WTC11 (cell line): ENCODE data around the gene NHERF2. TPM values are rescaled to one million over a fixed set of nuclear protein-coding genes. Genes with fewer than 3 reads are reported as not detected.
A peak's percentile ranks its signal among the peaks of the same experiment; 100 is the strongest.

Experiments used
- ATAC-seq: fragments of 200-7000 bp; cut with Tn5 transposase; 2 replicates; pipeline ENCODE4 v1.10.0; 2021; ENCODE audit warnings: mild to moderate bottlenecking, moderate library complexity
- CTCF ChIA-PET: fragments of 300-600 bp; sonication (Branson Sonifier 250); formaldehyde crosslinking; loops from one replicate; lab custom pipeline; 2021; ENCODE audit warnings: antibody characterized with exemption; lab: Charles Lee
- POLR2A ChIA-PET: fragments of 350-600 bp; sonication (Branson Sonifier 250); formaldehyde crosslinking; loops from one replicate; lab custom pipeline; 2021; ENCODE audit warnings: antibody characterized with exemption; lab: Charles Lee
- DNase-seq: peaks from one replicate; pipeline ENCODE4 v3.0.0; 2021; ENCODE audit warnings: low spot score
- H3K27ac Mint-ChIP-seq: 2 replicates; pipeline ENCODE4 v1.8.0; 2021; ENCODE audit warnings: mixed read lengths
- H3K27me3 Mint-ChIP-seq: 2 replicates; pipeline ENCODE4 v1.8.0; 2021; ENCODE audit warnings: low read depth, mild to moderate bottlenecking, moderate library complexity, mixed read lengths
- H3K36me3 Mint-ChIP-seq: 2 replicates; pipeline ENCODE4 v1.8.0; 2021; ENCODE audit warnings: mixed read lengths
- H3K4me1 Mint-ChIP-seq: 2 replicates; pipeline ENCODE4 v1.8.0; 2022; ENCODE audit warnings: mixed read lengths
- H3K4me3 Mint-ChIP-seq: 2 replicates; pipeline ENCODE4 v1.8.0; 2021; ENCODE audit warnings: mild to moderate bottlenecking, moderate library complexity, mixed read lengths
- H3K9me3 Mint-ChIP-seq: 2 replicates; pipeline ENCODE4 v1.8.0; 2021; ENCODE audit warnings: mixed read lengths
- E2F4 ChIP-seq: sonication (generic); formaldehyde crosslinking; IDR thresholded peaks from 2 replicates; pipeline ENCODE4 v1.8.1; 2022; ENCODE audit warnings: low read depth, mild to moderate bottlenecking, moderate library complexity, missing genetic modification reagents, borderline replicate concordance
- EMX1 ChIP-seq: fragments of 250-450 bp; sonication (Bioruptor Pico); IDR thresholded peaks from 2 replicates; pipeline ENCODE4 v1.8.0; 2021; ENCODE audit warnings: mild to moderate bottlenecking
- FOXK1 ChIP-seq: sonication (generic); formaldehyde crosslinking; IDR thresholded peaks from 2 replicates; pipeline ENCODE4 v1.8.0; 2022; ENCODE audit warnings: mild to moderate bottlenecking, moderate library complexity, missing genetic modification reagents
- GABPB1 ChIP-seq: sonication (generic); formaldehyde crosslinking; IDR thresholded peaks from 2 replicates; pipeline ENCODE4 v1.8.1; 2023; ENCODE audit warnings: mild to moderate bottlenecking, missing genetic modification reagents
- HMGA2 ChIP-seq: fragments of 250-450 bp; sonication (Bioruptor Pico); IDR thresholded peaks from 2 replicates; pipeline ENCODE4 v1.4.0; 2021; ENCODE audit warnings: mild to moderate bottlenecking, moderate library complexity
- MAX ChIP-seq: sonication (generic); formaldehyde crosslinking; IDR thresholded peaks from 2 replicates; pipeline ENCODE4 v1.8.0; 2022; ENCODE audit warnings: mild to moderate bottlenecking, missing genetic modification reagents
- NFYB ChIP-seq: sonication (generic); formaldehyde crosslinking; conservative IDR thresholded peaks from 2 replicates; pipeline ENCODE4 v1.8.0; 2022; ENCODE audit warnings: low read depth, missing genetic modification reagents
- OVOL2 ChIP-seq: fragments of 250-450 bp; sonication (Bioruptor Pico); IDR thresholded peaks from 2 replicates; pipeline ENCODE4 v1.9.0; 2021; ENCODE audit warnings: mild to moderate bottlenecking, borderline replicate concordance
- SMAD3 ChIP-seq: sonication (generic); formaldehyde crosslinking; IDR thresholded peaks from 2 replicates; pipeline ENCODE4 v1.8.0; 2022; ENCODE audit warnings: missing genetic modification reagents, mild to moderate bottlenecking, borderline replicate concordance
- SOX15 ChIP-seq: fragments of 250-450 bp; sonication (Bioruptor Pico); IDR thresholded peaks from 2 replicates; pipeline ENCODE4 v1.9.0; 2021; ENCODE audit warnings: mild to moderate bottlenecking
- TEAD1 ChIP-seq: sonication (generic); formaldehyde crosslinking; IDR thresholded peaks from 2 replicates; pipeline ENCODE4 v1.8.0; 2022; ENCODE audit warnings: mild to moderate bottlenecking, missing genetic modification reagents
- TP53 ChIP-seq: sonication (generic); formaldehyde crosslinking; IDR thresholded peaks from 2 replicates; pipeline ENCODE4 v1.8.1; 2023; ENCODE audit warnings: mild to moderate bottlenecking, missing genetic modification reagents
- USF2 ChIP-seq: sonication (generic); formaldehyde crosslinking; IDR thresholded peaks from 2 replicates; pipeline ENCODE4 v1.8.1; 2023; ENCODE audit warnings: mild to moderate bottlenecking, missing genetic modification reagents, moderate library complexity
- ZNF121 ChIP-seq: sonication (generic); formaldehyde crosslinking; IDR thresholded peaks from 2 replicates; pipeline ENCODE4 v1.8.0; 2023; ENCODE audit warnings: missing genetic modification reagents
- ZNF232 ChIP-seq: sonication (generic); formaldehyde crosslinking; IDR thresholded peaks from 2 replicates; pipeline ENCODE4 v1.8.0; 2022; ENCODE audit warnings: mild to moderate bottlenecking, missing genetic modification reagents
- ZNF671 ChIP-seq: fragments of 250-450 bp; sonication (Bioruptor Pico); IDR thresholded peaks from 2 replicates; pipeline ENCODE4 v1.8.0; 2021; ENCODE audit warnings: mild to moderate bottlenecking
- total RNA-seq: library from RNA; stranded (reverse); gene quantifications from 3 replicates; pipeline ENCODE4 v1.2.3, GENCODE V29; 2021
- TF ChIP-seq, protein P1 (sequence below): sonication (generic); formaldehyde crosslinking; IDR thresholded peaks from 2 replicates; pipeline ENCODE4 v1.8.0; 2022; ENCODE audit warnings: mild to moderate bottlenecking, missing genetic modification reagents
- TF ChIP-seq, protein P2 (sequence below): sonication (generic); formaldehyde crosslinking; IDR thresholded peaks from 2 replicates; pipeline ENCODE4 v1.8.0; 2023; ENCODE audit warnings: missing genetic modification reagents
- TF ChIP-seq, protein P3 (sequence below): sonication (generic); formaldehyde crosslinking; IDR thresholded peaks from 2 replicates; pipeline ENCODE4 v1.8.0; 2023; ENCODE audit warnings: mild to moderate bottlenecking, missing genetic modification reagents
- TF ChIP-seq, protein P4 (sequence below): sonication (generic); formaldehyde crosslinking; IDR thresholded peaks from 2 replicates; pipeline ENCODE4 v1.8.1; 2023; ENCODE audit warnings: mild to moderate bottlenecking, missing genetic modification reagents, borderline replicate concordance

The NHERF2 gene
- total RNA-seq, 1 experiment from 2014 or later: 31.1 TPM

GRCh38 chr16:2078096-2078495 is 51.4 kb downstream of the NHERF2 start:
- Mint-ChIP-seq H3K4me3 (no peak overlapping the region), H3K4me1 (no peaks in the 10 kb centered on the region), H3K36me3 (peaks cover 3% of the 10 kb centered on the region), H3K9me3 (no peaks in the 10 kb centered on the region), H3K27ac (no peak overlapping the region), H3K27me3 (no peaks in the 10 kb centered on the region)
- TF ChIP-seq, protein P1, sequence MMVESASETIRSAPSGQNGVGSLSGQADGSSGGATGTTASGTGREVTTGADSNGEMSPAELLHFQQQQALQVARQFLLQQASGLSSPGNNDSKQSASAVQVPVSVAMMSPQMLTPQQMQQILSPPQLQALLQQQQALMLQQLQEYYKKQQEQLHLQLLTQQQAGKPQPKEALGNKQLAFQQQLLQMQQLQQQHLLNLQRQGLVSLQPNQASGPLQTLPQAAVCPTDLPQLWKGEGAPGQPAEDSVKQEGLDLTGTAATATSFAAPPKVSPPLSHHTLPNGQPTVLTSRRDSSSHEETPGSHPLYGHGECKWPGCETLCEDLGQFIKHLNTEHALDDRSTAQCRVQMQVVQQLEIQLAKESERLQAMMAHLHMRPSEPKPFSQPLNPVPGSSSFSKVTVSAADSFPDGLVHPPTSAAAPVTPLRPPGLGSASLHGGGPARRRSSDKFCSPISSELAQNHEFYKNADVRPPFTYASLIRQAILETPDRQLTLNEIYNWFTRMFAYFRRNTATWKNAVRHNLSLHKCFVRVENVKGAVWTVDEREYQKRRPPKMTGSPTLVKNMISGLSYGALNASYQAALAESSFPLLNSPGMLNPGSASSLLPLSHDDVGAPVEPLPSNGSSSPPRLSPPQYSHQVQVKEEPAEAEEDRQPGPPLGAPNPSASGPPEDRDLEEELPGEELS: no peak
- TF ChIP-seq SOX15 (CRISPR knock-in tag) (no peak), TP53 (CRISPR knock-in tag) (no peak), SMAD3 (CRISPR knock-in tag) (no peak), HMGA2 (CRISPR knock-in tag) (no peak)
- DNase-seq (no peak), ATAC-seq (no peak)
- CTCF ChIA-PET: interaction anchor here (1.2 kb wide), 1 partner anchor 74 kb away, joined by 3 read pairs; no protein-coding TSS in a partner anchor
- POLR2A ChIA-PET: no interaction called here

- no peak for DNase-seq
- Mint-ChIP-seq H3K4me1 (no peaks in the 10 kb centered on the region), H3K4me3 (no peak overlapping the region)
- POLR2A ChIA-PET: interaction anchor here (0.5 kb wide), 1 partner anchor 172 kb away, joined by 3 read pairs; no protein-coding TSS in a partner anchor
- TF ChIP-seq FOXK1 (CRISPR knock-in tag) (no peak), USF2 (CRISPR knock-in tag) (no peak), ZNF671 (CRISPR knock-in tag) (no peak), MAX (CRISPR knock-in tag) (no peak), E2F4 (CRISPR knock-in tag) (no peak), ZNF232 (no peak), TEAD1 (CRISPR knock-in tag) (no peak), GABPB1 (CRISPR knock-in tag) (no peak), NFYB (no peak), EMX1 (no peak), ZNF121 (CRISPR knock-in tag) (no peak), OVOL2 (CRISPR knock-in tag) (no peak)
- TF ChIP-seq, protein P2, sequence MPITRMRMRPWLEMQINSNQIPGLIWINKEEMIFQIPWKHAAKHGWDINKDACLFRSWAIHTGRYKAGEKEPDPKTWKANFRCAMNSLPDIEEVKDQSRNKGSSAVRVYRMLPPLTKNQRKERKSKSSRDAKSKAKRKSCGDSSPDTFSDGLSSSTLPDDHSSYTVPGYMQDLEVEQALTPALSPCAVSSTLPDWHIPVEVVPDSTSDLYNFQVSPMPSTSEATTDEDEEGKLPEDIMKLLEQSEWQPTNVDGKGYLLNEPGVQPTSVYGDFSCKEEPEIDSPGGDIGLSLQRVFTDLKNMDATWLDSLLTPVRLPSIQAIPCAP (CRISPR knock-in tag): no peak
- TF ChIP-seq, protein P3, sequence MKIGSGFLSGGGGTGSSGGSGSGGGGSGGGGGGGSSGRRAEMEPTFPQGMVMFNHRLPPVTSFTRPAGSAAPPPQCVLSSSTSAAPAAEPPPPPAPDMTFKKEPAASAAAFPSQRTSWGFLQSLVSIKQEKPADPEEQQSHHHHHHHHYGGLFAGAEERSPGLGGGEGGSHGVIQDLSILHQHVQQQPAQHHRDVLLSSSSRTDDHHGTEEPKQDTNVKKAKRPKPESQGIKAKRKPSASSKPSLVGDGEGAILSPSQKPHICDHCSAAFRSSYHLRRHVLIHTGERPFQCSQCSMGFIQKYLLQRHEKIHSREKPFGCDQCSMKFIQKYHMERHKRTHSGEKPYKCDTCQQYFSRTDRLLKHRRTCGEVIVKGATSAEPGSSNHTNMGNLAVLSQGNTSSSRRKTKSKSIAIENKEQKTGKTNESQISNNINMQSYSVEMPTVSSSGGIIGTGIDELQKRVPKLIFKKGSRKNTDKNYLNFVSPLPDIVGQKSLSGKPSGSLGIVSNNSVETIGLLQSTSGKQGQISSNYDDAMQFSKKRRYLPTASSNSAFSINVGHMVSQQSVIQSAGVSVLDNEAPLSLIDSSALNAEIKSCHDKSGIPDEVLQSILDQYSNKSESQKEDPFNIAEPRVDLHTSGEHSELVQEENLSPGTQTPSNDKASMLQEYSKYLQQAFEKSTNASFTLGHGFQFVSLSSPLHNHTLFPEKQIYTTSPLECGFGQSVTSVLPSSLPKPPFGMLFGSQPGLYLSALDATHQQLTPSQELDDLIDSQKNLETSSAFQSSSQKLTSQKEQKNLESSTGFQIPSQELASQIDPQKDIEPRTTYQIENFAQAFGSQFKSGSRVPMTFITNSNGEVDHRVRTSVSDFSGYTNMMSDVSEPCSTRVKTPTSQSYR (CRISPR knock-in tag): no peak
- TF ChIP-seq, protein P4, sequence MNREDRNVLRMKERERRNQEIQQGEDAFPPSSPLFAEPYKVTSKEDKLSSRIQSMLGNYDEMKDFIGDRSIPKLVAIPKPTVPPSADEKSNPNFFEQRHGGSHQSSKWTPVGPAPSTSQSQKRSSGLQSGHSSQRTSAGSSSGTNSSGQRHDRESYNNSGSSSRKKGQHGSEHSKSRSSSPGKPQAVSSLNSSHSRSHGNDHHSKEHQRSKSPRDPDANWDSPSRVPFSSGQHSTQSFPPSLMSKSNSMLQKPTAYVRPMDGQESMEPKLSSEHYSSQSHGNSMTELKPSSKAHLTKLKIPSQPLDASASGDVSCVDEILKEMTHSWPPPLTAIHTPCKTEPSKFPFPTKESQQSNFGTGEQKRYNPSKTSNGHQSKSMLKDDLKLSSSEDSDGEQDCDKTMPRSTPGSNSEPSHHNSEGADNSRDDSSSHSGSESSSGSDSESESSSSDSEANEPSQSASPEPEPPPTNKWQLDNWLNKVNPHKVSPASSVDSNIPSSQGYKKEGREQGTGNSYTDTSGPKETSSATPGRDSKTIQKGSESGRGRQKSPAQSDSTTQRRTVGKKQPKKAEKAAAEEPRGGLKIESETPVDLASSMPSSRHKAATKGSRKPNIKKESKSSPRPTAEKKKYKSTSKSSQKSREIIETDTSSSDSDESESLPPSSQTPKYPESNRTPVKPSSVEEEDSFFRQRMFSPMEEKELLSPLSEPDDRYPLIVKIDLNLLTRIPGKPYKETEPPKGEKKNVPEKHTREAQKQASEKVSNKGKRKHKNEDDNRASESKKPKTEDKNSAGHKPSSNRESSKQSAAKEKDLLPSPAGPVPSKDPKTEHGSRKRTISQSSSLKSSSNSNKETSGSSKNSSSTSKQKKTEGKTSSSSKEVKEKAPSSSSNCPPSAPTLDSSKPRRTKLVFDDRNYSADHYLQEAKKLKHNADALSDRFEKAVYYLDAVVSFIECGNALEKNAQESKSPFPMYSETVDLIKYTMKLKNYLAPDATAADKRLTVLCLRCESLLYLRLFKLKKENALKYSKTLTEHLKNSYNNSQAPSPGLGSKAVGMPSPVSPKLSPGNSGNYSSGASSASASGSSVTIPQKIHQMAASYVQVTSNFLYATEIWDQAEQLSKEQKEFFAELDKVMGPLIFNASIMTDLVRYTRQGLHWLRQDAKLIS (CRISPR knock-in tag): no peak
- TF ChIP-seq, all 79 proteins: peak for 0
- CTCF ChIA-PET: interaction anchor here (1.2 kb wide), 1 partner anchor 75 kb away, joined by 3 read pairs; no protein-coding TSS in a partner anchor
- Mint-ChIP-seq H3K9me3 (no peaks in the 10 kb centered on the region), H3K27me3 (no peaks in the 10 kb centered on the region), H3K36me3 (peaks cover 3% of the 10 kb centered on the region), H3K27ac (peak overlapping the region; percentile 83)
- ATAC-seq: no peak
Measured at GRCh38 chr16:2078691-2079090, 52.0 kb downstream of the NHERF2 start.
